Non-pigmented ciliary epithelial cell (primary cell): ENCODE data around the gene IGFBP7.

ENCODE experiments used
- DNase-seq: peaks from one replicate; pipeline ENCODE4 v3.0.0-alpha.2; 2010; ENCODE audit warnings: low read depth

The IGFBP7 gene

DNA sequence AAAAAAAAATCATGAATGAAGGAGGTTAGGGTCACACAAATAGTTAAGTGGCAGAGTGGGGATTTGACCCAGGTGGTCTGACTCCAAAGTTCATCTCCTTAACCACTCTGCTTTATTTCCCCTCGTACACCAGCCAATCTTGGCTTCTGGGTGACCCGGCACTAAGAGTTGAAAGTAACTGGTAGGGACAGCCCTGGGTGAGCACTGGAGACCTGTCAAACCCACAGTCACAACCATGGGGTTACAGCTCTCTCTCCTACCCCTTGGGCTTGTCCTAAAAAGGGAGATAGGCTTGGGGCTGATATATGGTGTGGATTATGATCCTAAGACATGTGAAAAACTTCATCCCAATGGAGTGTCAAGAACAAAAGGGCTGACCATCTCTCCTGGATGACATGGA lies 12.5 kb downstream of the IGFBP7 start:
- no peak for DNase-seq

DNA sequence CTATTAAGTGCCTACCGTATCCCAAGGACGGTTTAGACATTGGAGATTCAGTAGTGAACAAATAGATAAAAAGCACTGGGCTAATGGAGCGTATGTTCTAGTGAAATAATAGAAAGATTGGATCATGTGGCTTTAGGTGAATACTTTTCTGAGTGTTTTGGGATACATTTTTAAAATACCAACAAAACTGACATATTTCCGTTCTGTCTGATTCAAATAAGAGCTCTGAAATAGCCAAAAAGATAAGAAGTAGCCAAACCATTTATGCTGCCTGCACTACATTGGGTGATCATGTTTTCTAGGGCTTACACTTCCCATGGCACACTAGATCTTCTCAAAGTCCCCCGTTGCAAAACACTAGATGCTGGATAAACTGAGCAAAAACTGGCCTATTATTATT lies 14.2 kb downstream of the IGFBP7 start:
- DNase-seq: no peak

DNA sequence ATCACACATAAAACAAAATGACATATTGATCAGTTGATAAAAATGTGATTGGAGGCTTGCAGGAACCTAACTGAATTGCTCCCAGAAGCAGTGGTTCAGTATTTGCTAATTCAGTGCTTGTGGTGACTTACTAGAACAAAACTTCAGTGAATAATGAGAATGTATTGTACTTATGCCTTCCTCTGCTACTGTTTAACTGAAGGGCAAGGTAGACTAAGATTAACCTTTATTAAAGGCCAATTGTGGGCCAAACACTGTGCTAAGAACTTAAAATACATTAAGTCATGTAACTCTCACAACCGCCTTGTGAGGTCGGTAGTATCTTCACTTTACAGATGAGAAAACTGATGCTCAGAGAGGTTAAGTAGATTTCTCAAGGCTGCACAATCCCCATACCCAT lies 14.9 kb downstream of the IGFBP7 start:
- no peak for DNase-seq

DNA sequence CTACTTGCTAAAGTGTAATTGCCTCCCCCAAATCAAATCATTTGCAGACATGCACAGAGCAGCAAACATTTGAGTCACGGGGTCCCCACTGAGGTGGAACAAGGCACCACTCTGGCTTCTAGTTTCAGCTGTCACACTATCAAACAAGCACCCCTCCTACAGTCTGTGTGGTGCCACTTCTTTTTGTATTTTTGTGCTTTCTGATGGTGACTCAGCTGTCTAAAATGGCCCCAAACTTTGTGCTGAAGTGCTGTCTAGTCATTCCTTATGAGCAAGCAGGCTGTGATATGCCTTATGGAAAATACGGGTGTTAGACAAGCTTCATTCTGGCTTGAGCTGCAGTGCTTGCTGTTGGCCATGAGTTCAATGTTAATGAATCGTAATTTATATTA lies 15.4 kb downstream of the IGFBP7 start:
- no peak for DNase-seq

DNA sequence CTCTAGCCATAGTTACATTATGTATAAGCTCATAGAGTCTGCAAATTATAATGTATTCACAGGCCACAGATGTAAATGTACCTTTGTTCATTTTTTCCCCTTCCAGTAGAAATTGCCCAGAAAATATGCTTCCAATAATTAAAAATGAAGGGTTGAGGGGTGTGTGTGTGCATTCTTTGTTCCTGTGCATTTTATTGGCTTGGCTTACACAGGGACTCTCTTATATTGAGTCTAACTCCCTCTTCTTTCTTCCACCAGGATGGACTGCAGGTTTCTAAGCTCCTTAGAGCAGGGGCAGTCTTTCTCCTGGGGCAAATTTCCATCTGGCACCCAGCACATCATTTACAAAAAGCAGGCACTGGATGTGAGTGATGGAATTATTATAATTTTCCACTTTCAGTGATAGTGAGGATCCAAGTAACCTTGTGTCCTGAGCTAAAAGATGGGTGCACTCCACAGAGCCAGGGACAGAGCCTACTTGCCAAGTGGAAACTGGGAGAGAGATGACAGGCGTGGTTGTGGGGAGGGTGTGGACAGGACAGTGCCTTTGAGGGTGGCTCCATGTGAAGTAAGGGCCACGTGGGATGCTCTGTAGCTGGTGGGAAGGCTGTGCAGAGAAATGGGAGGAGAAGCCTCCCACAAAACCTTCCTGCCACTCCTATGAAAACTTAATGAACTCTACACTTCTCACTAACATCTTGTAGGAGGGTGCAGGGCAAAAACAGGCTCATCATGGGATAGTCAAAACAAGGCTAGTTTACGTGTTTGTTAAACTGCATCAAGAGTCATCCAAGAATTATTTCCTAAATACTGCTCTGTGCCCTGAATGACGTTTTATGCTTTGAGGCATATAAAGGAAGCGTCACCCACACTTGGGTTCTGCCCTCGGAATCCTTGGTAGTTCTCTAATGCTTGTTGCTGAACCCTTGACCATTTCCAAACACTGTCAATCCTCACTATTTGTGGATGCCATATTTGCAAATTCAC lies 16.0 kb downstream of the IGFBP7 start:
- DNase-seq: no peak

DNA sequence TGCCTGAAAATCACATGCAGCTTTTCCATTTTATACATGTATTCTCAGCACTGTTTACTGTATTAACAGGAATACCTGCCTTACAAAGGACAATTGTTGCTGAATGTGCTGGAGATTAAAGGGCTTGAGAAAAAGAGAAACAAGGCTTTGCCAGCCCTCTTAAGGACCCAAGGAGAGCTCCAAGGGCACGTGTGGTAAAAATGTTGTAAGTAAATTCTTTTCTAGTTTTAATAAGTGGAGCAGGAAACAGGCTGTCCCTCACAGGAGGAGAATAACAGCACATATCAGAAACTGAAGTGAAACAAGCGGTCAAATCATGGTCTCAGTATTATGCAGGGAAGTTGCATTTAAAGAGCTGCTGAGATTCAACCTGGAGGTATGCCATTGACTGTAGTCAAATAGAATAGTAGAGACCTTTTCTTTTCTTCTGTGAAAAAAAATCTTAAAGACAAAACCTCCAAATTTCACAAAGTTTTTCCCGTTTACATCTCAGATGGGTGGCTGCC lies 18.5 kb downstream of the IGFBP7 start:
- no peak for DNase-seq

DNA sequence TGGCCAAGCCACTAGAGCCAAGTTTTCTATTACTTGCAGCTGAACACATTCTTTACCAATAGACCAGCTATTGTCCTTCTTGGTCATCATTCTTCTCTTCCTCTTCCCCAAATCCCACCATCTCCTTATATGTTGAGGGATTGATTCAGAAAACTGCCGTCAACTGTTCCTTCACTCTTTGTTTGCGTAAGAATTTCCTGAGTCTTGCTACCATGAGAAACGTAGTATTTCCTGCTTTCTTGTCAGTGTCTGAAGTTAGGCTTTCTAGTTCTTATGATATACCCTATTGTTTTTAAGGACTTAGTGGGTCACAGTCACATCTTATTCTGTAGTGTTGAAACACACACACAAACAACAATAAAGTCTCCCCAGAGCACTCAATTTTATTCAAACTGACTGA lies 20.1 kb downstream of the IGFBP7 start:
- no peak for DNase-seq

DNA sequence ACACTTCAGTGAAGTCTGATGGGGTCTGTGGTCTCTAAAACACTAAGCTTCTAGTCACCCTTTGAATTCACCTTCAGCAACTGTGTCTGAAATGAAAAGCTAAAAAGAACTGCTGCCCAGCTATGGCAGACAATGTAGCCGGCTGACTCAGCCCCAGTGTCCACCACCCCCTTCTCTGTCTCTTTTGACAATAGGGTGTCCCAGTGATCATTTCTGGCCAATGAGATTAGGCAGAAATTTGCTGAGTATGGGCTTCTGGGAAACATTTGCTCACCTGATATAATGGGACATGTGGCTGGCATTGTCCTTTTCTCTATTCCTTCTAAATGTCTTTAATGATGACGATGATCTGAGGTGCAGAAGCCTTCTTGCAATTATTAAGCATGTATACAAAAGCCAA lies 20.6 kb downstream of the IGFBP7 start:
- no peak for DNase-seq

DNA sequence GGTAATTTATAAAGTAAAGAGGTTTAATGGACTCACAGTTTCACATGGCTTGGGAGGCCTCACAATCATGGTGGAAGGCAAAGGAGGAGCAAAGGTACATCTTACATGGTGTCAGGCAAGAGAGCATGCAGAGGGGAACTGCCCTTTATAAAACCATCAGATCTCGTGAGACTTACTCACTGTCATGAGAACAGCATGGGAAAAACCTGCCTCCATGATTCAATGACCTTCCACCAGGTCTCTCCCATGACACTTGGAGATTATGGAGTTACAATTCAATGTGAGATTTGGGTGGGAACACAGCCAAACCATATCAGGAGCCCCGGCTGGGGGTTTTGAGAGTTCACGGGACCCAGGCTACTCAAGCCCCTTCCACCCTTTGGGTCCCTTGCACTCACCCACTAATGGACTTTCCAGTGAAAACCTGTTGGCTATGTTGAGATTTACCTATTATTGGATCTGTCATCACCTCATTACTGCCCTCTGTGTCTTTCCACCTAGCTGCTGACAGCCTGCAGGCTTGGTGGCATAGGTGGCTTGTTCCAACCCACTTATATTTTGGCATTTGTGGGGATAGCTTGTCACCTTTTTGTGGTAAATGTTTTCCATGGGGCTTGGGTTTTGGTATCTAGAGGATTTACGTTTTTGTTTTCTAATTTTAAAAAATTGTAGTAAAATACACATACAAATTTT lies 24.0 kb downstream of the IGFBP7 start:
- no peak for DNase-seq

DNA sequence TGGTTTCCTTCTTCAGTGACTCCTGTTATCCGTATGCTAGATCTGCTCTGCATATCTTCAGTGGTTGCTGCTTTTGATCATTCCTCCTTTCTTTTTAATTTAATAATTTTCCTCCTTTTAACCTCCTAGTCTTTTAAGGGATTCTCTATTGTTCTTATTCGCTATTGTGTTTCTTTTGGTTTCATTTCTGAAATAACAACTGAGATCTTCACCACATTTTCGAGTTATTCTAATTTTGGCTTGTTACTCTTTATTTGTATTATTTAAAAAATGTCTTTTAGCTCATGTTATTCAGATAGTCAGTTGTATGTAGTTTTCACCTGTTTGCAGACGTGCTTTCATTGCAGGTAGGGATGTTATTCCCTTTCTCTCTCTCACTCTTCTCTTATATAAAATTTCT lies 24.9 kb downstream of the IGFBP7 start:
- DNase-seq: no peak

DNA sequence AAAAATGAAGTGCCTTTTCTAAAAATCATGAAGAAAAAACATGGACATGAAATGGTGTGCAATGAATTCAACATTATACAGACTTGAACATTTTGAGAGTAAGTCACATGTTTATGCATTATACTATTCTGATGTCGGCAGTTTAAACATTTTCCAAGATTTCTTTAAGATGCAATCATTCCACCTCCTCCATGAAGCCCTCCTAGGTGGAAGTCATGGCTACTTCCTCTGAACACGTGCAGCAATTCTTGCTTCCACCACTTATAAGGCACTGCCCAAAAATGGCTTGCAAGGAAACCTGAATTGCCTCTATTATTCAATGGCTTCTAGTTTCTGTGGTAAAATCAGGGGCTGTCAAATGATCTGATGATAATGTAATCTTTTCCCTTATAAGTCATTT lies 25.8 kb downstream of the IGFBP7 start:
- DNase-seq: no peak

DNA sequence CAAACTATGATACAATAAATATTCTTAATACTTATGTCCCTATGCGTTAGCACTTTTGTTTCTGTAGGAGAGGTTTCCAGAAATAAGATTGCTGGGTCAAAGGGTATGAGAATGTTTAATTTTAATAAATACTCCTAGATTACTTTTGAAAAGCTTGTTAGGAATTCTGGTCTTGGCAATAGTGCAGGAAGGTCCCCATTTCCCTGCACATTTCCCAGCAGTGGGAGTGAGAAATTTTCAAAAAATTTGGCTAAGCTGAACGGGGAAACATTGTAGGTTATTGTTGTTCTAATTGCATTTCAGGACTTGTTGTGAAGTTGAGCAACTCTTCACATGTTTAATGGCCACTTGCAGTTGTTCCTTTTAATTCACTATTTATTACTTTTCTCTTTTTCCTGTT lies 27.1 kb downstream of the IGFBP7 start:
- DNase-seq: no peak

DNA sequence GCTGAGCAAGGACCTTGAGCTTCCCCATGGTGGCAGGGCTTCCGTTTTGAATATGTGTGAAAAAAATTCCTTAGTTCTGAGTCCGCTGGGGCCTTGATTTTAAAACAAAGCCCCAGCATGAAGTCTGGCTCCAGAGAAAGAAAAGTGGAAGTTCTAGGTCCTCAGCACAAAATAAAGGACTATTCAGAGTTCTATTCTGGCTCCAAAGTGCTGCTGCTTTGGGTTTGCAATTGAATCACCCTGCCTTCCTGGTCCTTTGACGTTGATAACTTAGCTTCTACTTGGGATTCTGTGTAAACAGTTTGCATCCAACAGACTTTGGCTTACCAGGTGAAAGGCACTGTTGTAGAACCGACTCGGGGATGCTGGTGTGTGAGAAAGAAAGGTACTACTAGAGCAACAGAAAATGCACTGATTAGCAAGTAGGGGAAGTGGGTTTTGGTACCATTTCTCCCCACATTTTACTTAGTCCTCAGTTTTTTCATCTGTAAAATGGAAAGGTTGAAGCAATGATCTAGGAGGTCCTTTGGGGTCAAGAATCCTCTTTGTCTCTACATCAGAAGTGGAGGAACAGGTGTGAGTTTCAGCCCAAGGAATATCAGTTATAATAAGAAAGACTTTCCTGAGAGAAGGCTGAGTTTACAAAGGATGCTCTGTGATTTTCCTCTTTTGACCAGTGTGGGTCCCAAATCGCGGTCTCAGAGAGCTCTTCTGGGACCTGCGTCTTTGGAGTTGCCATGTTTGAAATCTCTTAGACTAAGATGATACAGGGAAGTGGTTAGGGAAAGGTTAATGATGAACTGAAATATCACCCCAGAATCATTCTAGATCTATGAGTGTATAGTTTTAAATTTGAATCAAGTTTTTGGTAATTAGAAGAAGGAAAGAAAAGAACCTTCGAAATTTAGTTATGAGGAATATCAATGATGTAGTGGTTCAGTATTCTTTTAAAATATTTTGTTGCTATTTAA lies 28.2 kb downstream of the IGFBP7 start:
- no peak for DNase-seq

DNA sequence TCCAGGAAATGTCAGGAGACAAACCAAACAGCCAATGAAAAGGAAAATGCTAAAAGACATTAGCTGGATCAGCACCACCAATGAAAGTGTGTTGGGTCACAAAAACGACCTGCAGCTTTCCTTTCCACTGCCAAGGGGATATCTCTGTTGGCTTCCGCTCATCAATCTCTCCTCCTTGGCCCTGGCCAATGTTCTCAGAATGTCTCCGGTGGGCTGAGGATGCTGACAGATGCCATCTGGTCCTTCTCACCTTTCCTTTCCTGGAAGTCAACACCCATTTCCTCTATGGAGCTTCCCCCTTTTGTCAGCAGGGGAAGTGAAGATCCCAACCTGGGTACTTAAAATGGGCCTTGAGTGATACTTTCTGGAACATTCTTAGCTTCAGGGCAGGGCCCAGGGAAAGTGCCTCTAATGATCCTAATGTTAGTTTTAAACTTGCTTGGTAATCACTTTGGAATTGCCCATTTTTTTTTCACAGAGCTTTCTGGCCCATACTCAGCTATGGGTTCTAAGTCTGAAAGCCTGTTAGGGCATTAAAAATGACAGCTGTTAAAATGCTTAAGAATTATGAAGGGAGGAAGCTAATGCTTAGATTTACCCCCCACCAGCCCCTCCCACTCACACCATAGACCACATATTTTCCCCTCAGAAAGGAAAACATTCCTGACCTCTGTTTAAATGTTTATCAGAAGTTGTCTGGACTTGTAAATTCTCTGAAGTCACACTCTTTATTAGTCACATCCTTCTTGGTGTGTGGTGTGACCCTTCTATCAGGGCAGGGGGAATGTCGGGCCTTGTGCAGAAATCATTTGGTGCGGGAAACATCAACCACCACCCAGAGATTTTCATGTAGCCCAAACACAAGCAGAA lies 29.2 kb downstream of the IGFBP7 start:
- peak; percentile 98 for DNase-seq

DNA sequence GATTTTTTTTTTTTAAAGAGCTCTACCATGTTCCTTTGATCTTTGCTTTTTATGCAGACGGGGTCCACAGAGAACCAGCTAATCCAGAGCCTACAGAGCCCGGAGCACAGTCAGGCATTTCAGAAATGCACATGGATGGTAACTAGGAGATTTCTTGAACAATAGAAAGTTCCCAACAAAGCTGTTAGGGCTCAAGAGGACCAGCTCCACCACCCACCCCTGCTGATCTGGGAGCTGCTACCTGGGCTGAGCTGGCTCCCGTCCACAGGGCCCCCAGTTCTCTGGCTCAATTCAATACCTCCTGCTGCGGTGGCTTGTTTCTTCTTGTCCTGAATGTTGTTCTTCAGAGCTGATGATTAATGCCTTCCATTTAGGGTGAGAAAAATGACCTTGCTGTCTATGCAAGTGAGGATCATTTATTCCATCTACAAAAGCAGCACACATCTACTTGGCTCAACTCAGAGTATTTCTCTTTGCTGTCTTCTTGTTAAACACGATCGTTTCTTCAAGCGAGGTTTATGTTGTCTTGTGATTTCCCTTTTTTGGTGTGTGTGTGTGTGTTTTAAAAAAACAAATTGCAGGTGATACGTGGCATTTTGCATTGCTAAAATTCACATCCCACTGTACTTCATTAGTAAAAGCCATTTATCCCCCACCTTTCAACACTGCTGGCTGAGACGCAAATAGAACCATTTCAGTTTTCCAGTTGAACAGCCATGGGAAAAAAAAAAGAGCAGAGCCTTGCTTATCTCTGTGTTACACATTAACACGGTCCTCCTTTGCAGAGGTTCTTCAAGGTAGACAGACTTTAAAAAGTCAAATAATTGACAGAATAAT lies 31.3 kb downstream of the IGFBP7 start:
- DNase-seq: peak; percentile 73

DNA sequence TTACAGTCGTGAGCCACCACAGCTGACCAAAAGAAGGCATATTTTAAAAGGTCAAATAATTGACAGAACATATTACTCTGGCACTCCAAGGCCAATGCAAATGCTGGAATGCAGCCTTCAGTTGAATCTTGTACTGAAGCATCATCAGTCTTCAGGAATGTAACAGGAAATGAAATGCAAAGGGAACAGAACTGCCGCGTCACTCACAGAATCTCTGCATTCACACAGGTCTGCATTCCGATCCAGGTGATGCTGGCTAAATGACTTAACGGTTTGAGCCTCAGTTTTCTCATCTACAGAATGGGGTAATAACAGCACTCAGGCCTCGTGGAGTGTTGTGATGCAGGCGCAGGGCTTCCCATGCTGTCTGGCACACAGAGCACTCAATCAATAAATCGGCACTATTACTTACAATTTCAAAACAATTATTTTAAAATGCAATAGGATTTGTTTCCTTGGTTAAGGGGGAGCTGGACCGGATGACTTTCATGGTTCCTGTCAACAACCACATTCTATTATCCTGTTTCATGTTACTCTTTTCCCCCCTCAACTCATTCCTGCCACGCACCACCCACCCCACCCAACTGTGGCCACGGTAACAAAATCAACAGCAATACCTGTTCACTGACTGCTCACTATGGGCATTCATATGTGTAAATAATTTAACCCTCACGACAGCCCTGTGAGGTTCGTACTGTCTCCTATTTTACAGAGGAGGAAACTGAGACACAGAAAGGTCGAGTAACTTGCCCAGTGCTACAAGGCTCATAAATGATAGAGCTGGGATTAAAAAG lies 32.4 kb downstream of the IGFBP7 start:
- peak; percentile 90 for DNase-seq

DNA sequence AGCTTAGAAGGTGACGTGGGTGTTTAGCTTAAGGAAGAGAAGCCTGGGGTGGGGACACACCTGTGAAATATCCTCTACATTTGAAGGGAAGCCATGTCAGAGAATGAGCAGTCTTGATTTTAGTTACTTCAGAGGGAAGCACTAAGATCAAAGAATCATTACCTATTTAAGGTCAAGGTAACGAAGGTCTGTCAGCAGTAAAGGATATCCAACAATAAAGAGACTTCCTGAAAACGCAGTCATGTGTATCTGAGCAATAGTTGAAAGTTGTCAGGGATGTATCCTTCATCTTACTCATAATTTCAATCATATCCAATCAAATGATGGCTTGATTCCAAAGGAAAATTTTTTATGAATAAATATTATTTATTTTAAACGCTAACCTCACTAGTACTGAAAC lies 33.5 kb downstream of the IGFBP7 start:
- DNase-seq: no peak

DNA sequence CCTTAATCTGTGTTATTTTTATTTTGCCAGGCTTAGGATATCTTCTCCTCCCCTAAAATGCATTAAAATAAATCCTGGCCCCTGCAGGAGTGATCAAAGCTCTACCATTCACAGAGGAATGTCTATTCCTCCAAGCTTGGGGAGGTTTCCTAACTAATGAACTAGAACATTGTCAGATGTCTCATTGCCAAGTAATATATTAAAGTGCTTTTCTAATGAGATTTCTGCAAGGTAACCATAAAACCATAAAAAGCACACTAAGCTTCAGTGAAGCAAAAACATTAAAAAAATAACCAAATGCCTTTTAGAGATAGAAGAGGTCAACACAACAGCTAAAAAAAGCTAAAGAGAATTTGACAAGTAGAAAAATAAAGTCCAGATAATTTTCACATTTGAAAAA lies 34.8 kb downstream of the IGFBP7 start:
- no peak for DNase-seq

DNA sequence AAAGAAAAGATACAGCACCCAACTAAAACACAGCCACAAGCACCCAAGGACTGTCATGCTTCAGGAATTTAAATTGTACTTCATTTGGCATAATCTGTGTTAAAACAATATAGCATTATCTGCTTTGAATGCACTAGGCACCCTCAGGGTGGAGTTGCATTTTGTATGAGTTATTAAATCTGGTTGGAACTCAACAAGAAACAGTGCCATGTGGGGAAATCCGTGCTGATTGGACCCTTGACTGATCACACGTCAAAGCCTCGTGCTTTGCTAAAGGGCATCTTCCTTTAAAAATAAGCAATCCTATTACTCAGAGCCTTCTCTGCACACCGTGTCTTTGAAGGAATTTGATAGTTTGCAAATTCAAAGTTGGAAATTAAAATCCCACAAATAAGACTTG lies 35.4 kb downstream of the IGFBP7 start:
- peak; percentile 49 for DNase-seq
